Mesothelial cell of epicardium (in vitro differentiated cells): Measurements from ENCODE around the gene PDE4D. TPM values are rescaled to one million over a fixed set of nuclear protein-coding genes. Genes with fewer than 3 reads are reported as not detected.

ENCODE experiments used
- DNase-seq, 2 experiments: peaks; one replicate each; pipeline ENCODE4 v3.0.0; 2021; ENCODE audit warnings: low spot score in 2 of 2; ENCODE audit not compliant: unreplicated experiment in 2 of 2
- H3K27ac Mint-ChIP-seq: 2 replicates; pipeline ENCODE4 v1.8.0; 2021; ENCODE audit warnings: mixed read lengths
- H3K27me3 Mint-ChIP-seq: 2 replicates; pipeline ENCODE4 v1.8.0; 2021; ENCODE audit warnings: low read depth, mixed read lengths
- H3K36me3 Mint-ChIP-seq: 2 replicates; pipeline ENCODE4 v1.8.0; 2021; ENCODE audit warnings: mixed read lengths
- H3K4me1 Mint-ChIP-seq: 2 replicates; pipeline ENCODE4 v1.8.0; 2021; ENCODE audit warnings: mixed read lengths
- H3K4me3 Mint-ChIP-seq: 2 replicates; pipeline ENCODE4 v1.8.0; 2021; ENCODE audit warnings: mild to moderate bottlenecking, moderate library complexity, mixed read lengths
- H3K9me3 Mint-ChIP-seq: 2 replicates; pipeline ENCODE4 v1.8.0; 2021; ENCODE audit warnings: mixed read lengths
- total RNA-seq: library from RNA; stranded (reverse); gene quantifications from 3 replicates; pipeline ENCODE4 v1.2.1, GENCODE V29; 2021
- TF ChIP-seq, protein P1 (sequence below): fragments of 200-600 bp; sonication (generic); IDR thresholded peaks from one replicate; pipeline ENCODE4 v1.5.0; 2021; ENCODE audit warnings: antibody characterized with exemption; ENCODE audit not compliant: unreplicated experiment

Gene PDE4D
- total RNA-seq, 1 donor from 2014 or later: 105 TPM

DNA sequence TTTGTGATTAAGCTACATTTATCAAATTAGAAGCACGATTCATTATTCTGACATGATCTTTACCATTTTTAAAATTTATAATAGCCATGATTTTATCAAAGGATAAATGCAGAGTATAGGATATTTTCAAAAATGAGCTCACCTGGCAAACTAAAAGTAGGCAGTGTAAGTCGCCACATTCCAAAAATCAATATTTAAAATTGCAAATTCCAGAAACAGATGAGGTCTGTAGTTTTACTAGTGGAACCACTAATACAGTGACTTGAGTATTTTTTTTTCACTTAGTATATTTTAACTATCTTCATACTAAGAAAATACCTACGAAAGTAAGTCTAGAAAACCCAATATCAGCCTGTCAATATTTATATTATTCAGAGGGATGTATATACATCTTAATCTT, 164.2 kb downstream of the PDE4D start:
- H3K4me1 Mint-ChIP-seq: peaks cover 43% of the 10 kb centered on the region
- TF ChIP-seq, protein P1, sequence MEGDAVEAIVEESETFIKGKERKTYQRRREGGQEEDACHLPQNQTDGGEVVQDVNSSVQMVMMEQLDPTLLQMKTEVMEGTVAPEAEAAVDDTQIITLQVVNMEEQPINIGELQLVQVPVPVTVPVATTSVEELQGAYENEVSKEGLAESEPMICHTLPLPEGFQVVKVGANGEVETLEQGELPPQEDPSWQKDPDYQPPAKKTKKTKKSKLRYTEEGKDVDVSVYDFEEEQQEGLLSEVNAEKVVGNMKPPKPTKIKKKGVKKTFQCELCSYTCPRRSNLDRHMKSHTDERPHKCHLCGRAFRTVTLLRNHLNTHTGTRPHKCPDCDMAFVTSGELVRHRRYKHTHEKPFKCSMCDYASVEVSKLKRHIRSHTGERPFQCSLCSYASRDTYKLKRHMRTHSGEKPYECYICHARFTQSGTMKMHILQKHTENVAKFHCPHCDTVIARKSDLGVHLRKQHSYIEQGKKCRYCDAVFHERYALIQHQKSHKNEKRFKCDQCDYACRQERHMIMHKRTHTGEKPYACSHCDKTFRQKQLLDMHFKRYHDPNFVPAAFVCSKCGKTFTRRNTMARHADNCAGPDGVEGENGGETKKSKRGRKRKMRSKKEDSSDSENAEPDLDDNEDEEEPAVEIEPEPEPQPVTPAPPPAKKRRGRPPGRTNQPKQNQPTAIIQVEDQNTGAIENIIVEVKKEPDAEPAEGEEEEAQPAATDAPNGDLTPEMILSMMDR: no peak
- DNase-seq: no peak
- H3K36me3 Mint-ChIP-seq: peaks cover 1% of the 10 kb centered on the region
- H3K4me3 Mint-ChIP-seq: no peak overlapping the region
- no peaks in the 10 kb centered on the region for H3K27me3 Mint-ChIP-seq
- no peaks in the 10 kb centered on the region for H3K9me3 Mint-ChIP-seq
- H3K27ac Mint-ChIP-seq: no peak overlapping the region

- Mint-ChIP-seq H3K9me3 (no peaks in the 10 kb centered on the region), H3K4me3 (no peak overlapping the region), H3K27me3 (no peaks in the 10 kb centered on the region), H3K27ac (no peak overlapping the region), H3K36me3 (peaks cover 1% of the 10 kb centered on the region), H3K4me1 (peaks cover 41% of the 10 kb centered on the region)
- DNase-seq: no peak
- TF ChIP-seq, protein P1: no peak
Measured at GRCh38 chr5:59728356-59728755, 165.2 kb downstream of the PDE4D start.

- Mint-ChIP-seq H3K4me1 (peaks cover 38% of the 10 kb centered on the region), H3K27me3 (no peaks in the 10 kb centered on the region), H3K9me3 (no peaks in the 10 kb centered on the region), H3K27ac (peak overlapping the region; percentile 72), H3K36me3 (peaks cover 1% of the 10 kb centered on the region), H3K4me3 (no peak overlapping the region)
- TF ChIP-seq, protein P1: no peak
- DNase-seq: no peak
Measured at GRCh38 chr5:59727186-59727585, 166.3 kb downstream of the PDE4D start.

DNA sequence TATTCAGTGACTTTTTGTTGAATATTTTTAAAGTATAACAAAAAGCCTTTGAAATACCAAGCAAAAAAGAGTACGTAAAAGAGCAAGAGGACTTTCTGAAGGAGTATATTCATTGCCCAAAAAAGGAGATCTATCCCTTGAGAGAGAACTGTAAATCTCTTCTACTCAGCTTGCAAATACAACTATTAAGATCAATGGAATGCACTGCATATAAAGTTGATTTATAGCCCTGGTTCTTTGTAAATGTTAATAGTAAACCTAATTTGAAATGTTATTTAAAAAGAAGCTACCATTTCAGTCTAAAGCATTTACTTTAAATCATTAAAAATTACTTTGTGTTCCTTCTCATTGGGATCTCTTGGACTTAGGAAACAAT, 168.1 kb downstream of the PDE4D start:
- peaks cover 3% of the 10 kb centered on the region for H3K36me3 Mint-ChIP-seq
- peak overlapping the region; percentile 92 for H3K27ac Mint-ChIP-seq
- H3K4me3 Mint-ChIP-seq: no peak overlapping the region
- no peaks in the 10 kb centered on the region for H3K27me3 Mint-ChIP-seq
- DNase-seq: no peak
- peaks cover 46% of the 10 kb centered on the region for H3K4me1 Mint-ChIP-seq
- TF ChIP-seq, protein P1: no peak
- H3K9me3 Mint-ChIP-seq: peaks cover under 1% of the 10 kb centered on the region

DNA sequence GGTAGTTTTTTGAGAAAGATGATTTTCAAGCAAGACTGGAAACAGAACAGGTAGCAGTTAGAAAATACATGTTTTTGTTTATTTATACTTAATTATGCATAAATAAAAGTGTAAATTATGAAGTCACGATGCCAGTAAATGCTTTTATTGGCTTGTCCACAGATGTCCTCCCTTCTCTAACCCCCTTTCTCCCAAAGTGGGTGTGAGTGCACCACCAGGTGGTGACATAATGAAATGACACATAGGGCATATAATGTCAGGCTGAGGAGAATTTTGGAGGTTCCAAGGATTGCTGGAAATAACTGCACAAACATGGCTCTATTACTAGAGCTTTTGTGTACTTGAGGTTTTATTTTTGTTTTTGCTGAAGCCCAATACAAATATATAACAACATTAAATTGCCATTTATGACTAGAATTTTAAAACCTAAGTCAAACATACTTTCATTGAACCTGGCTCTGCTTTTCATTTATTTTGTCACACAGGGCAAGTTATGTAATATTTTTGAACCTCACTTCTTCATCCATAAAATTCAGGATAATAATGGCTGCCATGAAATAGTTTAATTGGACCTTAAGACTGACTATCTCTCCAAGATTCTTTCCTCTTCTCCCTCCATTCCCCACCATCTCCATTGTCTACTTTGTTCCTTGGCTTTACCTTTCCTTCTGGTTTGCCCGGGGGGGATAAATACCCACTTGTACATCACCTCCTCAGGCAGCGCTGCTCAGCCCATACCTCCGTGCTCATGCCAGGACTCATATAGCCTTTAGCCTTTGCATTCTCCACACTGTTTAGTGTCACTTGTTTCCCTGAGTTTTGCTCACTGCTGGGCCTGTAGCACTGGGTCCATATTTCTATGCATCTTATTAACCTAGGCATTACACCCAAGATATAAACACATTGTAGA, 168.8 kb downstream of the PDE4D start:
- H3K27me3 Mint-ChIP-seq: no peaks in the 10 kb centered on the region
- H3K4me3 Mint-ChIP-seq: no peak overlapping the region
- peak overlapping the region; percentile 92 for H3K27ac Mint-ChIP-seq
- TF ChIP-seq, protein P1: peak; percentile 75
- no peak for DNase-seq
- H3K9me3 Mint-ChIP-seq: peaks cover 3% of the 10 kb centered on the region
- H3K36me3 Mint-ChIP-seq: peaks cover 7% of the 10 kb centered on the region
- peaks cover 46% of the 10 kb centered on the region for H3K4me1 Mint-ChIP-seq
